HG03139 (cell line): ENCODE measurements around the gene PRG3.

Source experiments
- ATAC-seq: cut with Tn5 transposase; IDR thresholded peaks from one replicate; pipeline ENCODE4 v1.9.1; 2021; ENCODE audit not compliant: unreplicated experiment

Gene PRG3

GRCh38 chr11:57380975-57381374, at the start of gene PRG3:
Gene PRG3 (minus strand): TSS chr11:57381150. CDS start chr11:57380708, 442 bp downstream.
- ATAC-seq = no peak

- ATAC-seq = no peak
Measured at GRCh38 chr11:57429946-57430345, 49.0 kb upstream of the PRG3 start.

GRCh38 chr11:57428643-57429042, 47.7 kb upstream of the PRG3 start:
- no peak for ATAC-seq

- ATAC-seq = no peak
Measured at GRCh38 chr11:57427727-57428082, 46.8 kb upstream of the PRG3 start.

GRCh38 chr11:57426929-57427726, 46.2 kb upstream of the PRG3 start, which contains the start of gene SLC43A3:
Gene SLC43A3 (minus strand): TSS chr11:57427121. CDS start chr11:57426172, 949 bp downstream.
- ATAC-seq = peak; percentile 58

- peak; percentile 0 for ATAC-seq
Measured at GRCh38 chr11:57426439-57426928, 45.5 kb upstream of the PRG3 start.

- no peak for ATAC-seq
Measured at GRCh38 chr11:57425565-57426438, 44.9 kb upstream of the PRG3 start.

- peak; percentile 87 for ATAC-seq
Measured at GRCh38 chr11:57424792-57425564, 44.0 kb upstream of the PRG3 start.

GRCh38 chr11:57424137-57424791, 43.3 kb upstream of the PRG3 start:
- ATAC-seq = no peak

- ATAC-seq = no peak
Measured at GRCh38 chr11:57422669-57423068, 41.7 kb upstream of the PRG3 start.

- no peak for ATAC-seq
Measured at GRCh38 chr11:57421805-57422204, 40.9 kb upstream of the PRG3 start.

GRCh38 chr11:57421066-57421465, 40.1 kb upstream of the PRG3 start:
- ATAC-seq = no peak

- no peak for ATAC-seq
Measured at GRCh38 chr11:57419146-57419545, 38.2 kb upstream of the PRG3 start.

GRCh38 chr11:57418131-57418530, 37.2 kb upstream of the PRG3 start:
- no peak for ATAC-seq

- no peak for ATAC-seq
Measured at GRCh38 chr11:57417056-57417455, 36.1 kb upstream of the PRG3 start.

- no peak for ATAC-seq
Measured at GRCh38 chr11:57416436-57416835, 35.5 kb upstream of the PRG3 start.

- no peak for ATAC-seq
Measured at GRCh38 chr11:57414612-57415212, 33.8 kb upstream of the PRG3 start.

GRCh38 chr11:57413681-57414080, 32.7 kb upstream of the PRG3 start:
- no peak for ATAC-seq

GRCh38 chr11:57410287-57410686, 29.3 kb upstream of the PRG3 start:
- ATAC-seq = no peak
